H1 (cell line): ENCODE results near the gene DOK6. TPM values are rescaled to one million over a fixed set of nuclear protein-coding genes. Genes with fewer than 3 reads are reported as not detected.

Source experiments
- CTCF ChIA-PET: fragments of 300-600 bp; sonication (Branson Sonifier 250); formaldehyde crosslinking; loops from one replicate; lab custom pipeline; 2021; ENCODE audit not compliant: partially characterized antibody; lab: Charles Lee
- POLR2A ChIA-PET: fragments of 300-600 bp; sonication (Branson Sonifier 250); formaldehyde crosslinking; loops from one replicate; lab custom pipeline; 2021; ENCODE audit warnings: inconsistent platforms; ENCODE audit not compliant: partially characterized antibody; lab: Charles Lee
- DNase-seq, 2 experiments: peaks; one replicate each; pipeline versions ENCODE4 v3.0.0 to v3.0.0-alpha.2; 2010 to 2022; ENCODE audit warnings: low spot score in 2 of 2, low read depth in 1 of 2, mixed read lengths in 1 of 2
- FAIRE-seq: peaks from 2 replicates; lab custom pipeline; 2011; peaks lifted over from hg19 to GRCh38; lab: Jason Lieb, UNC
- H2AFZ ChIP-seq: 2 replicates; pipeline ENCODE4 v1.8.1; 2012; ENCODE audit warnings: low read length, inconsistent platforms
- H2AK5ac ChIP-seq: 2 replicates; pipeline ENCODE4 v1.6.1; 2013; ENCODE audit warnings: low read depth, low read length
- H2BK120ac ChIP-seq: replicated peaks from 2 replicates; pipeline ENCODE3; 2013; ENCODE audit warnings: low read depth, low read length, inconsistent platforms
- H2BK12ac ChIP-seq: 2 replicates; pipeline ENCODE4 v1.6.1; 2013; ENCODE audit warnings: low read depth, low read length
- H2BK15ac ChIP-seq: 2 replicates; pipeline ENCODE4 v1.6.1; 2013; ENCODE audit warnings: low read length
- H2BK20ac ChIP-seq: 2 replicates; pipeline ENCODE4 v1.6.1; 2013; ENCODE audit warnings: low read length
- H2BK5ac ChIP-seq: 2 replicates; pipeline ENCODE4 v1.6.1; 2013; ENCODE audit warnings: low read depth, low read length
- H3K14ac ChIP-seq: 2 replicates; pipeline ENCODE4 v1.6.1; 2013; ENCODE audit warnings: inconsistent platforms; ENCODE audit not compliant: insufficient read length
- H3K18ac ChIP-seq: 2 replicates; pipeline ENCODE4 v1.6.1; 2013; ENCODE audit warnings: low read length; ENCODE audit errors: extremely low read depth
- H3K23ac ChIP-seq: 2 replicates; pipeline ENCODE4 v1.6.1; 2013; ENCODE audit warnings: inconsistent platforms; ENCODE audit not compliant: insufficient read length
- H3K23me2 ChIP-seq: 2 replicates; pipeline ENCODE4 v1.6.1; 2013; ENCODE audit warnings: low read depth, low read length
- H3K27ac ChIP-seq: 2 replicates; pipeline ENCODE4 v1.6.1; 2011; ENCODE audit warnings: low read depth, low read length, inconsistent platforms
- H3K27me3 ChIP-seq, 4 experiments: replicated peaks in 1 of 4; 1 replicate in 1 of 4; 2 replicates in 3 of 4; pipeline versions ENCODE4 v1.6.1 to v1.8.1; 2011 to 2013; ENCODE audit warnings: low read length in 3 of 4, mild to moderate bottlenecking in 3 of 4, inconsistent platforms in 2 of 4, mixed read lengths in 2 of 4, moderate library complexity in 1 of 4; ENCODE audit not compliant: control insufficient read depth in 3 of 4, insufficient read depth in 3 of 4; ENCODE audit errors: extremely low read depth in 1 of 4
- H3K36me3 ChIP-seq, 4 experiments: 2 replicates each; pipeline versions ENCODE4 v1.6.1 to v1.8.1; 2011 to 2013; ENCODE audit warnings: mild to moderate bottlenecking in 4 of 4, low read length in 3 of 4, moderate library complexity in 2 of 4, control low read depth in 1 of 4, inconsistent platforms in 1 of 4; ENCODE audit not compliant: insufficient read depth in 4 of 4, control insufficient read depth in 2 of 4
- H3K4ac ChIP-seq: replicated peaks from 2 replicates; pipeline ENCODE3; 2013; ENCODE audit warnings: low read length, low read depth, mixed read lengths, inconsistent platforms; ENCODE audit not compliant: insufficient read length
- H3K4me1 ChIP-seq, 4 experiments: replicated peaks in 1 of 4; 1 replicate in 1 of 4; 2 replicates in 3 of 4; pipeline versions ENCODE4 v1.6.1 to v1.8.1; 2011 to 2013; ENCODE audit warnings: low read length in 3 of 4, inconsistent platforms in 2 of 4, mixed read lengths in 1 of 4; ENCODE audit not compliant: insufficient read depth in 4 of 4, control insufficient read depth in 3 of 4
- H3K4me2 ChIP-seq, 2 experiments: 2 replicates each; pipeline versions ENCODE4 v1.6.1 to v1.8.1; 2011 to 2013; ENCODE audit warnings: low read depth in 2 of 2, low read length in 2 of 2, control low read depth in 1 of 2, inconsistent platforms in 1 of 2, mild to moderate bottlenecking in 1 of 2; ENCODE audit not compliant: insufficient read depth in 1 of 2
- H3K4me3 ChIP-seq, 4 experiments: fragments of 200-600, 300-600 bp in 1 of 4; sonication (generic), shearing (Covaris generic), sonication (Bioruptor Twin) in 1 of 4; 2 replicates each; pipeline versions ENCODE4 v1.5.1 to v1.8.1; 2011 to 2016; ENCODE audit warnings: low read length in 4 of 4, low read depth in 3 of 4, control low read depth in 2 of 4, inconsistent platforms in 2 of 4, mild to moderate bottlenecking in 2 of 4, mixed read lengths in 1 of 4, moderate library complexity in 1 of 4; ENCODE audit not compliant: insufficient read depth in 2 of 4; ENCODE audit errors: extremely low read depth in 1 of 4
- H3K56ac ChIP-seq: replicated peaks from 2 replicates; pipeline ENCODE3; 2013; ENCODE audit warnings: low read depth, mild to moderate bottlenecking, mixed read lengths, low read length, inconsistent platforms; ENCODE audit not compliant: insufficient read length
- H3K79me1 ChIP-seq: 2 replicates; pipeline ENCODE4 v1.6.1; 2013; ENCODE audit warnings: low read depth, low read length, control low read depth
- H3K79me2 ChIP-seq, 2 experiments: 2 replicates each; pipeline versions ENCODE4 v1.6.1 to v1.8.1; 2012 to 2013; ENCODE audit warnings: low read length in 2 of 2, mild to moderate bottlenecking in 2 of 2, inconsistent platforms in 1 of 2; ENCODE audit not compliant: insufficient read depth in 2 of 2, control insufficient read depth in 1 of 2
- H3K9ac ChIP-seq, 4 experiments: replicated peaks in 1 of 4; 1 replicate in 1 of 4; 2 replicates in 3 of 4; pipeline versions ENCODE4 v1.6.1 to v1.8.1; 2011 to 2013; ENCODE audit warnings: low read depth in 3 of 4, low read length in 3 of 4, control low read depth in 2 of 4, mild to moderate bottlenecking in 2 of 4, moderate library complexity in 2 of 4, inconsistent platforms in 1 of 4; ENCODE audit errors: extremely low read depth in 1 of 4
- H3K9me3 ChIP-seq, 2 experiments: 2 replicates each; pipeline versions ENCODE4 v1.6.1 to v1.8.1; 2012 to 2013; ENCODE audit warnings: mild to moderate bottlenecking in 2 of 2, moderate library complexity in 2 of 2, control low read depth in 1 of 2, inconsistent platforms in 1 of 2, low read depth in 1 of 2, low read length in 1 of 2, mixed read lengths in 1 of 2; ENCODE audit not compliant: insufficient read depth in 2 of 2
- H4K20me1 ChIP-seq, 2 experiments: replicated peaks in 1 of 2; 2 replicates each; pipeline versions ENCODE3 to v1.8.1; 2011 to 2013; ENCODE audit warnings: inconsistent platforms in 2 of 2, low read length in 2 of 2, mild to moderate bottlenecking in 1 of 2; ENCODE audit not compliant: insufficient read depth in 2 of 2, control insufficient read depth in 1 of 2
- H4K5ac ChIP-seq: 2 replicates; pipeline ENCODE4 v1.6.1; 2013; ENCODE audit warnings: low read length, low read depth, mixed read lengths, inconsistent platforms; ENCODE audit not compliant: insufficient read length
- H4K8ac ChIP-seq: 2 replicates; pipeline ENCODE4 v1.8.0; 2013; ENCODE audit warnings: mild to moderate bottlenecking, moderate library complexity, low read length, inconsistent platforms; ENCODE audit not compliant: insufficient read depth; ENCODE audit errors: extremely low read depth
- H4K91ac ChIP-seq: replicated peaks from 2 replicates; pipeline ENCODE3; 2013; ENCODE audit warnings: low read length, mixed read lengths, inconsistent platforms; ENCODE audit not compliant: insufficient read length
- ATF3 ChIP-seq: IDR thresholded peaks from 2 replicates; pipeline ENCODE4 v1.6.1; 2011; ENCODE audit warnings: low read depth, mild to moderate bottlenecking, low read length; ENCODE audit not compliant: insufficient read depth
- EZH2 ChIP-seq: fragments of 200-600 bp; sonication (generic); IDR thresholded peaks from 2 replicates; pipeline ENCODE4 v1.7.1; 2012; ENCODE audit warnings: low read depth, mild to moderate bottlenecking, moderate library complexity, low read length, inconsistent platforms; ENCODE audit not compliant: severe bottlenecking
- GABPA ChIP-seq: IDR thresholded peaks from 2 replicates; pipeline ENCODE4 v1.6.1; 2011; ENCODE audit warnings: mild to moderate bottlenecking, low read length, moderate library complexity, borderline replicate concordance; ENCODE audit not compliant: insufficient read depth
- PHF8 ChIP-seq: fragments of 200-600 bp; sonication (generic); conservative IDR thresholded peaks from 2 replicates; pipeline ENCODE4 v1.7.1; 2012; ENCODE audit warnings: low read depth, mild to moderate bottlenecking, inconsistent platforms, low read length, moderate library complexity
- RAD21 ChIP-seq, 2 experiments: IDR thresholded peaks in 1 of 2; conservative IDR thresholded peaks in 1 of 2; 2 replicates each; pipeline ENCODE4 v1.6.1; 2011; ENCODE audit warnings: low read depth in 2 of 2, low read length in 2 of 2, improper control_type of control experiment in 1 of 2, inconsistent platforms in 1 of 2, mild to moderate bottlenecking in 1 of 2, moderate library complexity in 1 of 2
- RNF2 ChIP-seq: fragments of 200-900, 300-1000 bp; sonication (generic); IDR thresholded peaks from 2 replicates; pipeline ENCODE4 v1.7.1; 2016; ENCODE audit warnings: borderline replicate concordance, low read depth, mild to moderate bottlenecking, antibody characterized with exemption, low read length; ENCODE audit not compliant: poor library complexity, severe bottlenecking; ENCODE audit errors: missing control alignments
- SUZ12 ChIP-seq: fragments of 200-600 bp; sonication (generic); IDR thresholded peaks from 2 replicates; pipeline ENCODE4 v1.6.1; 2012; ENCODE audit warnings: mild to moderate bottlenecking, inconsistent platforms, low read length, moderate library complexity, mixed read lengths
- YY1 ChIP-seq: IDR thresholded peaks from 2 replicates; pipeline ENCODE4 v1.6.1; 2011; ENCODE audit warnings: low read depth, mild to moderate bottlenecking, low read length
- ZNF274 ChIP-seq: IDR thresholded peaks from 2 replicates; pipeline ENCODE4 v1.7.0; 2012; ENCODE audit warnings: low read length, borderline replicate concordance; ENCODE audit errors: extremely low read depth
- WGBS, 2 experiments: shearing (Covaris generic) in 1 of 2; methylation state at CpG; one replicate each; pipeline versions ENCODE4 v1.1.6 to v1.1.7; 2013 to 2015; ENCODE audit warnings: low lambda C conversion rate in 2 of 2, mixed read lengths in 2 of 2, inconsistent platforms in 1 of 2, low coverage in 1 of 2, missing lambda C conversion rate in 1 of 2; ENCODE audit not compliant: insufficient replicate concordance in 2 of 2, insufficient coverage in 1 of 2, insufficient read length in 1 of 2; ENCODE audit errors: extremely low coverage in 1 of 2, missing lambda C conversion rate in 1 of 2; 5-methylcytosine and 5-hydroxymethylcytosine counted together
- polyA plus RNA-seq, 7 experiments: library from polyadenylated mRNA; depleted of rRNA in 3 of 7; stranded (reverse) in 5 of 7; unstranded in 2 of 7; fragments of >200 nt in 5 of 7; fragments of 200-250 nt in 2 of 7; gene quantifications; 1 replicate in 5 of 7; 2 replicates in 1 of 7; 4 replicates in 1 of 7; pipeline versions ENCODE4 v1.2.1 to v1.2.3, GENCODE V29; 2011 to 2013; ENCODE audit warnings: missing spikeins in 2 of 7, mixed read lengths in 2 of 7
- total RNA-seq: library from RNA; stranded (reverse); fragmentation: NEBNext Ultra II Directional; extraction: Animal tissue kit (Norgen Biotek cat#: 25700); gene quantifications from 2 replicates; pipeline ENCODE4 v1.2.1, GENCODE V29; 2021

DOK6 gene
- total and polyA plus RNA-seq, 2 of the 8 experiments (the other 6 are each of a cell fraction or from before 2014, with no cell fraction given) = 0.33 to 0.50 TPM

DNA sequence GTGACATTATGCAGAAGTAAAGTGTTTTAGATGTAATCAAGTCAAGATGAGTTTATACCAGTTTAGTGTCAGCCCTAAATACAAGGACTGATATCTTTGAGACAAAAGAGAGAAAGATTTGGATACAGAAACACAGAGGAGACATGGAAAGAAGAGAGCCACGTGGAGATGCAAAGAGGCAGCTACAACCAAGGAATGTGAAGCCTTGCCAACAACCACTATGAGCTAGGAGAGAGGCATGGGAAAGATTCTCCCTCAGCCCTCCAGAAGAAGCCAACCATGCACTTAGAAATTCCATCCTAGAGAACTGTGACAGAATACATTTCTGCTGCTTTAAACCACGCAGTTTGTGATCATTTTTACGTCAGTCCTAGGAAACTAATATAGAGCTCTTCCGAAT lies 217.2 kb downstream of the DOK6 start:
- Histone ChIP-seq H3K4me3 (no peak overlapping the region), H3K36me3 (no peaks in the 10 kb centered on the region), H2BK15ac (no peak overlapping the region), H2BK12ac (no peak overlapping the region), H2BK120ac (no peak overlapping the region), H2AK5ac (no peak overlapping the region), H3K9ac (no peak overlapping the region), H3K23ac (no peak overlapping the region), H4K20me1 (no peaks in the 10 kb centered on the region), H2AFZ (no peak overlapping the region), H3K56ac (no peak overlapping the region), H4K91ac (no peak overlapping the region), H3K27me3 (peaks cover 0 to 1% (median 0%) of the 10 kb centered on the region in 4 experiments; a peak in 1 of 7 replicates), H3K79me1 (no peaks in the 10 kb centered on the region), H3K23me2 (no peaks in the 10 kb centered on the region), H3K14ac (no peak overlapping the region), H3K9me3 (no peaks in the 10 kb centered on the region), H3K4me2 (no peak overlapping the region), H3K79me2 (no peaks in the 10 kb centered on the region), H3K4me1 (no peaks in the 10 kb centered on the region), H2BK20ac (no peak overlapping the region), H4K8ac (no peak overlapping the region), H3K27ac (no peak overlapping the region), H2BK5ac (no peak overlapping the region), H4K5ac (no peak overlapping the region), H3K18ac (no peak overlapping the region), H3K4ac (no peak overlapping the region)
- 85% methylated on average over 4 of the region's 4 CpGs; no CpG with 5 or more reads in 1 of the 2 experiments for WGBS, 2 experiments
- ChIA-PET POLR2A (no interaction called here), CTCF (interaction anchor here (1.4 kb wide), 1 partner anchor 20 kb away, joined by 3 read pairs; no protein-coding TSS in a partner anchor)
- no peak for DNase-seq
- FAIRE-seq = no peak
- no peak for TF ChIP-seq ZNF274
- no peak for TF ChIP-seq ATF3
- no peak for TF ChIP-seq PHF8
- TF ChIP-seq RAD21 (IDR thresholded peaks at IDR 0.05 in 1 of 2, conservative IDR thresholded peaks at IDR 0.05 in 1 of 2; ENCODE audit: low read depth in 2 of 2, low read length in 2 of 2) = no peak
- no peak for TF ChIP-seq EZH2
- no peak for TF ChIP-seq GABPA
- no peak for TF ChIP-seq RNF2
- TF ChIP-seq SUZ12 = no peak
- no peak for TF ChIP-seq YY1
